ENCODE data around the gene INPP5D.
A peak's percentile ranks its signal among the peaks of the same experiment; 100 is the strongest.

Gene INPP5D

GRCh38 chr2:233163486-233164103 is 103.5 kb downstream of the INPP5D start:
- TF ChIP-seq CTCF (IDR thresholded peaks at IDR 0.05; ENCODE audit: control insufficient read depth, insufficient read depth, low read depth, low read length, missing control alignments): no peak
- no peak overlapping the region for H3K4me3 ChIP-seq (ENCODE audit: control insufficient read depth, low read depth, low read length)
- DNase-seq (ENCODE audit: low read depth): no peak

GRCh38 chr2:233164128-233164635 is 104.0 kb downstream of the INPP5D start:
- TF ChIP-seq CTCF (IDR thresholded peaks at IDR 0.05; ENCODE audit: control insufficient read depth, insufficient read depth, low read depth, low read length, missing control alignments): no peak
- no peak for DNase-seq (ENCODE audit: low read depth)

GRCh38 chr2:233164967-233165366 is 104.8 kb downstream of the INPP5D start:
- no peak overlapping the region for H3K4me3 ChIP-seq (ENCODE audit: control insufficient read depth, low read depth, low read length)
- DNase-seq (ENCODE audit: low read depth): no peak
- no peak for TF ChIP-seq CTCF (IDR thresholded peaks at IDR 0.05; ENCODE audit: control insufficient read depth, insufficient read depth, low read depth, low read length, missing control alignments)

More at GRCh38 chr2:233164128-233164635, 104.0 kb downstream of the INPP5D start:
- no peak overlapping the region for H3K4me3 ChIP-seq (ENCODE audit: control insufficient read depth, low read depth, low read length)

GRCh38 chr2:233165543-233165894 is 105.4 kb downstream of the INPP5D start:
- DNase-seq (ENCODE audit: low read depth): no peak
- no peak for TF ChIP-seq CTCF (IDR thresholded peaks at IDR 0.05; ENCODE audit: control insufficient read depth, insufficient read depth, low read depth, low read length, missing control alignments)
- H3K4me3 ChIP-seq (ENCODE audit: control insufficient read depth, low read depth, low read length): no peak overlapping the region

GRCh38 chr2:233165895-233166661 is 105.9 kb downstream of the INPP5D start:
- TF ChIP-seq CTCF (IDR thresholded peaks at IDR 0.05; ENCODE audit: control insufficient read depth, insufficient read depth, low read depth, low read length, missing control alignments): no peak
- no peak overlapping the region for H3K4me3 ChIP-seq (ENCODE audit: control insufficient read depth, low read depth, low read length)
- peak; percentile 23 for DNase-seq (ENCODE audit: low read depth)

- TF ChIP-seq CTCF (IDR thresholded peaks at IDR 0.05; ENCODE audit: control insufficient read depth, insufficient read depth, low read depth, low read length, missing control alignments): no peak
- no peak for DNase-seq (ENCODE audit: low read depth)
- H3K4me3 ChIP-seq (ENCODE audit: control insufficient read depth, low read depth, low read length): no peak overlapping the region
These were observed 108.3 kb downstream of the INPP5D start for GRCh38 chr2:233168445-233168844.

Measured in AG09309 (cell line).